ENCODE data around the gene SNAPC4.

The SNAPC4 gene

DNA sequence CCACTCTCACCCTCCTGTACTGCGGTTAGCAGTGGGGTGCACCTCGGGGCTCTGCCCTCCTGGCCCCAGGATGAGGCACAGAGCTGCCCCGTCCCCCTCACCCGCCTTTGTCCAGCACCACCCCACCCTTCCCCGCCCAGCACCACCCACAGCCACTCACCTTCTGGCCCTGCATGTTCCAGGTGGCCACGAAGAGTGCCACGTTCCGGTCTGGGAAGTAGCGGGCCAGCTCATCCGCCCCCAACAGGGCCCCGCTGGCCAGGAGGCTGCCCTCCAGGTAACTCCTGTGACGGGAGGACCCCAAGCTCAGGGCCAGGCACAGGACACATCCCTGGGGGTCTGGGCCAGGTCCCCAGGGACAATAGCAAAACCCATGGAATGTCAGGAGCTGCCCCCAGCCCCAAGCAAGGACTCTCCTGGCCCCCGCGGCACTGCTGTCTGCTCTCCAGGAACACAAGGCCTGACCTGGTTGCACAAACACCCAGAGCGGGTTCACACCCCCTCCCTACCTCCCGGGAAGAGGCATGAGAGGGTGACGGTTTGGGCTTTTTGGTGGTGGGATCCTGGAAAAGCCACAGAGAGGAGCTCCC lies 34.7 kb upstream of the SNAPC4 start:
- peaks cover 19% of the 10 kb centered on the region for H3K4me1 Mint-ChIP-seq
- peaks cover 12% of the 10 kb centered on the region for H3K36me3 Mint-ChIP-seq (ENCODE audit: low read depth)
- no peaks in the 10 kb centered on the region for H3K27me3 Mint-ChIP-seq (ENCODE audit: low read depth)
- H3K9me3 Mint-ChIP-seq = no peaks in the 10 kb centered on the region
- TF ChIP-seq, protein P1, sequence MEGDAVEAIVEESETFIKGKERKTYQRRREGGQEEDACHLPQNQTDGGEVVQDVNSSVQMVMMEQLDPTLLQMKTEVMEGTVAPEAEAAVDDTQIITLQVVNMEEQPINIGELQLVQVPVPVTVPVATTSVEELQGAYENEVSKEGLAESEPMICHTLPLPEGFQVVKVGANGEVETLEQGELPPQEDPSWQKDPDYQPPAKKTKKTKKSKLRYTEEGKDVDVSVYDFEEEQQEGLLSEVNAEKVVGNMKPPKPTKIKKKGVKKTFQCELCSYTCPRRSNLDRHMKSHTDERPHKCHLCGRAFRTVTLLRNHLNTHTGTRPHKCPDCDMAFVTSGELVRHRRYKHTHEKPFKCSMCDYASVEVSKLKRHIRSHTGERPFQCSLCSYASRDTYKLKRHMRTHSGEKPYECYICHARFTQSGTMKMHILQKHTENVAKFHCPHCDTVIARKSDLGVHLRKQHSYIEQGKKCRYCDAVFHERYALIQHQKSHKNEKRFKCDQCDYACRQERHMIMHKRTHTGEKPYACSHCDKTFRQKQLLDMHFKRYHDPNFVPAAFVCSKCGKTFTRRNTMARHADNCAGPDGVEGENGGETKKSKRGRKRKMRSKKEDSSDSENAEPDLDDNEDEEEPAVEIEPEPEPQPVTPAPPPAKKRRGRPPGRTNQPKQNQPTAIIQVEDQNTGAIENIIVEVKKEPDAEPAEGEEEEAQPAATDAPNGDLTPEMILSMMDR (IDR thresholded peaks at IDR 0.05; ENCODE audit: unreplicated experiment in 3 of 3) = no peak
- H3K4me3 Mint-ChIP-seq = no peak overlapping the region
- H3K27ac Mint-ChIP-seq = no peak overlapping the region

DNA sequence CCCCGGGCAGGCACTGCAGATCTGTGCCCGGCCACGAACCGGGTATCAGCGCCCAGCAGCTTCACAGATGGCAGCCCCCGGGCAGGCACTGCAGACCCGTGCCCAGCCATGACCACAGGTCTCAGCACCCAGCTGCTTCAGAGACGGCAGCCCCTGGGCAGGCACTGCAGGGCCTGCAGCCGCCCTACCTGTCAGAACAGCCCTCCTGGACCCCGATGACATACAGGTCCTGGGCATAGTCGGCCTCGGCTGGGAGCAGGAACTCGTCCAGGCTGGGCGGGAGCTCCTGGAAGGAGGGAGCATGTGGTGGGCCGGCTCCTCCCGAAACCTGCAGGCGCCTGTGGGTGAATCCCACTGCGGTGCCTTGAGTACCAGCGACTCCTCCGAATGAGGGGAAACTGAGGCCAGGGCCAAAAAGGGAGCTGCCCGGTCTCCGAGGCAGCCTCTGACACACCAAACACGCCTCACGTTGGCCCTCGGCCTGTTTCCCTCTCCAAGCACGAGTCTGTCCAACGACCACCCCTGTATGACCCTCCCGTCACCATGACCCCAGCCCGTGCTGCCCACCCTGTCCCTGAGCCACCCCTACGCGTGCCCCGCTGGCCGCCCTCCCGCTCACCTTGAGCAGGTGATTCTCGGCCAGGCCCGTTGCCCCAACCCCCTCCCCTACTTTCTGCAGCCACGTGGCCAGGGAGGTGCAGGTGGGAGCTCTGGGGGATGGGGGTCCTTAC lies 34.0 kb upstream of the SNAPC4 start:
- H3K4me1 Mint-ChIP-seq = peaks cover 19% of the 10 kb centered on the region
- TF ChIP-seq, protein P1 (IDR thresholded peaks at IDR 0.05; ENCODE audit: unreplicated experiment in 3 of 3) = no peak
- no peaks in the 10 kb centered on the region for H3K27me3 Mint-ChIP-seq (ENCODE audit: low read depth)
- no peak overlapping the region for H3K4me3 Mint-ChIP-seq
- H3K36me3 Mint-ChIP-seq (ENCODE audit: low read depth) = peaks cover 12% of the 10 kb centered on the region
- H3K27ac Mint-ChIP-seq = no peak overlapping the region
- no peaks in the 10 kb centered on the region for H3K9me3 Mint-ChIP-seq

DNA sequence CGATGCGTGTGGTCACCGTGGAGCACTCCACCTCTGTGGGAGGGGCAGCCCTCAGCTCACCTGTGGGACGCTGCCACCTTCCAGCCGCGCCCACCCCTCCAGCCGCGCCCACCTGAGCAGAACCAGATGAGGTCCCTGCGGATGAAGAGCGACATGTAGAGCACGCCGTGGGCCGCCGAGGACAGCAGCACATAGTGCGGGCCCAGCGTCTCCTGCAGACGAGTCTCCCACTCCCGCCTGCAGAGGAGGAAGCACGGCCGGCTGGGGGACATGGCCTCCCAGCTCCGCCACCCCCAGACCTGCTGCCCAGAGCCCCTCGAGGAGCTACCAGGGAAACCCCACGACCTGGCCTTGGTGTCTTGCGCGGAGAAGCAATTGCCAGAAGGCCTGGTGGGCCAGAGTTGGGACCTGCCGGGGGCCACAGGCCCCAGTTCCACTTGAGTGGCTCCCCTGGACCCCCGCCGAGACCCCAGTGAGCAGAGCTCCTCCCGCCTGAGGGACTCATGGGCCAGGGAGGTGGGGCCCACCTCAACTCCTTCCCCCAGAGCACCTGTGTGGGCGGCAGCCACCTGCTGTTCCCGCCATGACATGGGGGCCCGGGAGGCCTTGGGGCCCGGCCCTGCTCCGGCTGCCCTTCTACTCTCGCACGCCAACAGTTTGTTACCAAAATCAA lies 33.2 kb upstream of the SNAPC4 start:
- Mint-ChIP-seq H3K4me1 (peaks cover 16% of the 10 kb centered on the region), H3K4me3 (no peak overlapping the region), H3K9me3 (no peaks in the 10 kb centered on the region), H3K27me3 (ENCODE audit: low read depth) (no peaks in the 10 kb centered on the region), H3K27ac (no peak overlapping the region), H3K36me3 (ENCODE audit: low read depth) (peaks cover 16% of the 10 kb centered on the region)
- TF ChIP-seq, protein P1 (IDR thresholded peaks at IDR 0.05; ENCODE audit: unreplicated experiment in 3 of 3) = no peak

DNA sequence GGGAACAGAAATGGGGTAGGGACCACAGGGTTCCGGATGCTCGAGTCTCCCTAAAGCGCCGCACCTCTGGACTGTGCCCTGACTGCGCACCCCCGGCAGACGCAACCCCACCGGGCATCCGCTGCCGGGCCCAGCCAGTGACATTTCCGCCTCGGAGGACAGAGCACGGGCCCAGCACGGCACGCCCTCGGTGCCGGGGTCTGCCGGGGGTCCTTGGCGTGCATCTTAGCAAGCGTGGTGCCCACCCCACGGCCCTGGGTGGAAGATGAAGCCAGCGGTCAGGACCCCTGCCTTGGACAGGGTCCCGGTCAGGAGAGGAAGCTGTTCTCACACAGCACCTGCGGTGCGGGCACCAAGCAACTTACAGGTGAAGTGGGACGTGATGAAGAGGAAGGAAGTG lies 32.6 kb upstream of the SNAPC4 start:
- Mint-ChIP-seq H3K4me1 (peaks cover 13% of the 10 kb centered on the region), H3K36me3 (ENCODE audit: low read depth) (peaks cover 16% of the 10 kb centered on the region), H3K9me3 (no peaks in the 10 kb centered on the region), H3K27ac (no peak overlapping the region), H3K4me3 (no peak overlapping the region), H3K27me3 (ENCODE audit: low read depth) (no peaks in the 10 kb centered on the region)
- TF ChIP-seq, protein P1 (IDR thresholded peaks at IDR 0.05; ENCODE audit: unreplicated experiment in 3 of 3) = no peak

DNA sequence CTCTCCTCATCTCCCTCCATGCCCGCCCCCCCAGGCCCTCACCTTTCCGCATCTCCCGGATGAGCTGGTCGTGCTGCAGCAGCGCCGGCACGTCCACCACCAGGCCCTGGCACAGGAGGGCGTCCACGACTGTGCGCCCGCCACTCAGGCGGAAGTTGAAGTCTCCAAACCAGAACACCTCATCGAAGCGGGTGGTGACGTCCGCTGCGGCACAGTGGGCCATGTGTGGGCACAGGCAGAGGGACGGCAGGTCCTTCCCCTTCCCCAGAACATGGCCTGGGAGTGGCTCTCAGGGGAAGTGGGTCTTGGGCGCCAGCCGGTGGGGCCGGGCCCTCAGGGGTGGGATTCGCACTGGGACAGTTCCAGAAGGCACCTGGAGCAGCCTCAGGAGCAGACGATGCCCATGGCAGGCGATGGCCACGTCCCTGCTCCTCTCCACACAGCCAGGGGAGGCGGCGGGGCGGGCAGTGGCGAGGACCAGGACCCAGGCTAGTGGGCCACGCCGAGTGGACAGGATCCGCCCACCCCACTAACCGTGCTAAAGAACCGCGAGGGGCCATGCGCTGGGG lies 31.9 kb upstream of the SNAPC4 start:
- peaks cover 18% of the 10 kb centered on the region for H3K36me3 Mint-ChIP-seq (ENCODE audit: low read depth)
- TF ChIP-seq, protein P1 (IDR thresholded peaks at IDR 0.05; ENCODE audit: unreplicated experiment in 3 of 3) = no peak
- no peaks in the 10 kb centered on the region for H3K27me3 Mint-ChIP-seq (ENCODE audit: low read depth)
- H3K9me3 Mint-ChIP-seq = no peaks in the 10 kb centered on the region
- no peak overlapping the region for H3K27ac Mint-ChIP-seq
- no peak overlapping the region for H3K4me3 Mint-ChIP-seq
- peaks cover 6% of the 10 kb centered on the region for H3K4me1 Mint-ChIP-seq

Measured in nephron (organoid).